NCI-H1436 (cell line): ENCODE results near the gene GNG14.
"Not testable (repeated sequence)": the region's sequence is repeated elsewhere in the genome, so short reads cannot be mapped to it uniquely, and the experiment has no call there.

Experiments
- DNase-seq: peaks from one replicate; lab custom pipeline; 2025; lab: John Stamatoyannopoulos, UW

Gene GNG14

GRCh38 chr19:12696366-12697335, 8.9 kb downstream of the GNG14 start, which contains the start of gene FBXW9:
Gene FBXW9 (minus strand): TSS chr19:12696631. CDS start chr19:12696581, 50 bp downstream.
- DNase-seq = peak; percentile 92

DNA sequence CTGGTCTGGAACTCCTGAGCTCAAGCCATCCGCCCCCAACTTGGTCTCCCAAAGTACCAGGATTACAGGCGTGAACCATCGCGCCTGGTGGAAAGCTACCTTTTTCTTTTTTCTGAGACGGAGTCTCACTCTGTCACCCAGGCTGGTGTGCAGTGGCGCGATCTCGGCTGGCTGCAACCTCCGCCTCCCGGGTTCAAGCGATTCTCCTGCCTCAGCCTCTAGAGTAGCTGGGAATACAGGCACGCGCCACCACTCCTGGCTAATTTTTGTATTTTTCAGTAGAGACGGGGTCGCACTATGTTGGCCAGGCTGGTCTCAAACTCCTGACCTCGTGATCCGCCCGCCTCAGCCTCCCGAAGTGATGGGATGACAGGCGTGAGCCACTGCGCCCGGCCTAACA, 9.6 kb downstream of the GNG14 start:
- not testable (repeated sequence) for DNase-seq

GRCh38 chr19:12698138-12698537, 10.3 kb downstream of the GNG14 start:
- no peak for DNase-seq

- no peak for DNase-seq
Measured at GRCh38 chr19:12701596-12702282, 13.9 kb downstream of the GNG14 start.

GRCh38 chr19:12703046-12703445, 15.2 kb downstream of the GNG14 start:
- peak; percentile 74 for DNase-seq

- DNase-seq = no peak
Measured at GRCh38 chr19:12705169-12705568, 17.4 kb downstream of the GNG14 start.

DNA sequence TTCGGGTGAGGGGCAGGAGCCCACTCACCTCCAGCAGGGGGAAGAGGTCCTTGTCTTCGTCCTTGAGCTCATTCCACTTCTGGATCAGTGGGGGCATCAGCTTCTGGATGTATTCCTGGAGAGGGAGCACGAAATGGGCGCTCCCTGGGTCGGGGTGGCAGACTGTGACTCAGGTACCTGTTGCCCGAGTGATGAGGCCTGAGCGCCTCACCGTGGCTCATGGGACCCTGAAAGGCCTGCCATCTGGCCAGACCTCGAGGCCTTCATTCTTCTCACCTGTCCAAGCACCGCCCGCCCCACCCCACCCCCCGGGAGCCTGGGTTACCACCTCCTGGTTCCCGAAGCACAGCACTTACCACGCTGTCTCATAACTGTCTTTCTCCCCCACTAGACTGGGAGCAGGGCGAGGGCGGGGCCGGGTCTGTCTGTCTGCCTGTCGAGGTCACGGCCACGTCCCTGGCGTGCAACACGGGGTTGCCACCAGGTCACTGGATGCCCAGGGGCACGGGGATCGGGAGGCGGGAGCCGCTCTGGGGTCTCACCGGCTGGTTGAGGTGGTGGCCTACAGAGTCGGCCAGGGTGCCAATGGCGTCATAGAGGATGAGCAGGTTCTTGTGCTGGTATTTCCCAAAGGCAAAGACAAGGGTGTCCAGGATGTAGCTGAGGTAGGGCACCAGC, 18.0 kb downstream of the GNG14 start:
- no peak for DNase-seq

DNA sequence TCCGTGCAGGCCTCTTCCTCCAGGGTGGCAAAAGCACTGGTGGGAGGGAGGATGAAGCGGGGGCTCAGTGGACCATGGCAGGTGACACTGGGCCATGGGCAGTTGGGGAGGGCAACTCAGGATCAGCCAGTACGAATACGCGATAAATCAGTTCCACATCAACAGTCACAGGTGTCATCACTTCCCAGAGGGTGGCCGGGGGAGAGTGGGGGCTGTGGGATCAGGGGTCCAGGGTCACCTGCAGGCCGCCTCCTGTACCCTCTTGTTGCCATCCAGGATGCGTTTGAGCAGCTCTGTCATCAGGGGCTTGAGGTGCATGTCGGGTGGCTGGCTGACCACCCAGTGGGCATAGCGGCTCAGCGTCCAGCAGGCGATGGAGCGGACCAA, 18.5 kb downstream of the GNG14 start:
- DNase-seq = no peak

DNA sequence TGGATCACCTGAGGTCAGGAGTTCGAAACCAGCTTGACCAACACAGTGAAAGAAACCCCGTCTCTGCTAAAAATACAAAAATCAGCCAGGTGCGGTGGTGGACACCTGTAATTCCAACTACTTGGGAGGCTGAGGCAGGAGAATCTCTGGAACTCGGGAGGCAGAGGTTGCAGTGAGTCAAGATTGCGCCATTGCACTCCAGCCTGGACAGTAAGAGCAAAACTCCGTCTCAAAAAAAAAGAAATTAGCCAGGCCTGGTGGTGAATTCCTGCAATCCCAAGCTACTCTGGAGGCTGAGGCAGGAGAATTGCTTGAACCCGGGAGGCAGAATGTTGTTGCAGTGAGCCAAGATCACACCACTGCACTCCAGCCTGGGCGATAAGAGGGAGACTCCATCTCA, 20.8 kb downstream of the GNG14 start:
- DNase-seq = no peak

DNA sequence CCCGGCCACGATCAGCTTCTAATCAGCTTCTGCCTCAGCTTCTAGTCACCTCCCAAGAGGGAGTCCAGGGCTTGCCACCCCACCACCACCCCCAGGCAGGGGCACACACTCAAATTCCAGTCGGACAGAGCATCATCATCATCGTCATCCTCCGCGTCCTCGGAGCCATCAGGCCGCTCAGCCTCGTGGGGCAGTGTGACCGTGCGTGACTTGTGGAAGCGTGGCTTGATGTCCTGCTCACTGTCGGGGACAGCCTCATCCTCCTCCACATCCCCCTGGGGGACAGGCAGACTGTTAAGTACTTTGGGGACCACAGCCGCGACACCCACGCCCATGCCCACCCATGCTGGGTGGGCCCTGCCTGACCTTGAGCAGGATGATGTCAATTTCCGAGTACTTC, 23.4 kb downstream of the GNG14 start:
- DNase-seq = no peak

GRCh38 chr19:12712077-12712476, 24.3 kb downstream of the GNG14 start:
- not testable (repeated sequence) for DNase-seq

DNA sequence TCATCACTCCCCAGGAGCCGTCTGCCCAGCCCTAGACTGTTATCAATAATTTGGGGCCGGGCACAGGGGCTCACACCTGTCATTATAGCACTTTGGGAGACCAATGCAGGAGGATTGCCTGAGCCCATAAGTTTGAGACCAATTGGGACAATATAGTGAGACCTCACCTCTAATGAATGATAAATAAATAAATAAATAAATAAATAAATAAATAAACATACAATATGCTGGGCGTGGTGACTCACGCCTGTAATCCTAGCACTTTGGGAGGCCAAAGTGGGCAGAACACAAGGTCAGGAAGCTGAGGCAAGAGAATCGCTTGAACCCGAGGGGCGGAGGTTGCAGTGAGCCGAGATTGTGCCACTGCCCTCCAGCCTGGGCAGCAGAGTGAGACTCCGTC, 25.5 kb downstream of the GNG14 start:
- not testable (repeated sequence) for DNase-seq

GRCh38 chr19:12715102-12715501, 27.3 kb downstream of the GNG14 start:
- no peak for DNase-seq

DNA sequence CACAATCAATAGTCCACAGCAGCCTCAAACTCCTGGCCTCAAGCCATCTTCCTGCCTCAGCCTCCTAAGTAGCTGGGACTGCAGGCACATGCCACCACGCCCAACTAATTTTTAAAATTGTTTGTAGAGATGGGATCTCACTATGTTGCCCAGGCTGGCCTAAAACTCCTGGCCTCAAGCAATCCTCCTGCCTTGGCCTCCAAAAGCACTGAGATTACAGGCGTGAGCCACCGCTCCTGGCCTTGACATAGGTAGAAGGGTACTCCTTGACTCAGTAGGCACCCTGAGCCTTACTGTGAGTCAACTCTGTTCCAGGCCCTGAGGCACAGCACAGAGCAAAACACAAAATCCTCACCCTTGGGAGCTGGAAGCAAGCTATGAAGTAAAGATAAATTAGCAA, 28.1 kb downstream of the GNG14 start:
- no peak for DNase-seq

DNA sequence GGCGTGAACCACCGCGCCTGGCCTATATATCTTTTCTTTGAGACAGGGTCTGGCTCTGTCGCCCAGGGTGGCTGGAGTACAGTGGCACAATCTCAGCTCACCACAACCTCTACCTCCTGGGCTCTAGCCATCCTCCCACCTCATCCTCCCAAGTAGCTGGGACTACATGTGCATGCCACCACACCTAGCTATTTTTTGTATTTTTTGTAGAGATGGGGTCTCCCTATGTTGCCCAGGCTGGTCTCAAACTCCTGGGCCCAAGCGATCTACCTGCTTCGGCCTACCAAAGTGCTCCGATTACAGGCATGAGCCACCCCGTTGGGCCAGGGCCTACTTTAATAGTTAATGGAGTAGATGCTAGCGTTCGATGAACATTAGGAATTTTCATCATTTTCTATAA, 32.5 kb downstream of the GNG14 start:
- no peak for DNase-seq

- no peak for DNase-seq
Measured at GRCh38 chr19:12720851-12721655, 33.3 kb downstream of the GNG14 start.

- peak; percentile 39 for DNase-seq
Measured at GRCh38 chr19:12721656-12722565, 34.1 kb downstream of the GNG14 start.

- peak; percentile 98 for DNase-seq
Measured at GRCh38 chr19:12722566-12723380, 35.0 kb downstream of the GNG14 start.

- DNase-seq = no peak
Measured at GRCh38 chr19:12723381-12723640, 35.5 kb downstream of the GNG14 start.
